Activated T-cell treated with anti-CD3 and anti-CD28 coated beads for 24 hours (primary cell): Measurements from ENCODE around the gene FAM53A.
"Not testable (repeated sequence)": the region's sequence is repeated elsewhere in the genome, so short reads cannot be mapped to it uniquely, and the experiment has no call there.

Experiments
- DNase-seq: peaks from one replicate; pipeline ENCODE4 v3.0.0-alpha.2; 2020; ENCODE audit warnings: low read depth

Gene FAM53A

GRCh38 chr4:1716065-1716945 lies 32.2 kb upstream of the FAM53A start:
- DNase-seq: no peak

DNA sequence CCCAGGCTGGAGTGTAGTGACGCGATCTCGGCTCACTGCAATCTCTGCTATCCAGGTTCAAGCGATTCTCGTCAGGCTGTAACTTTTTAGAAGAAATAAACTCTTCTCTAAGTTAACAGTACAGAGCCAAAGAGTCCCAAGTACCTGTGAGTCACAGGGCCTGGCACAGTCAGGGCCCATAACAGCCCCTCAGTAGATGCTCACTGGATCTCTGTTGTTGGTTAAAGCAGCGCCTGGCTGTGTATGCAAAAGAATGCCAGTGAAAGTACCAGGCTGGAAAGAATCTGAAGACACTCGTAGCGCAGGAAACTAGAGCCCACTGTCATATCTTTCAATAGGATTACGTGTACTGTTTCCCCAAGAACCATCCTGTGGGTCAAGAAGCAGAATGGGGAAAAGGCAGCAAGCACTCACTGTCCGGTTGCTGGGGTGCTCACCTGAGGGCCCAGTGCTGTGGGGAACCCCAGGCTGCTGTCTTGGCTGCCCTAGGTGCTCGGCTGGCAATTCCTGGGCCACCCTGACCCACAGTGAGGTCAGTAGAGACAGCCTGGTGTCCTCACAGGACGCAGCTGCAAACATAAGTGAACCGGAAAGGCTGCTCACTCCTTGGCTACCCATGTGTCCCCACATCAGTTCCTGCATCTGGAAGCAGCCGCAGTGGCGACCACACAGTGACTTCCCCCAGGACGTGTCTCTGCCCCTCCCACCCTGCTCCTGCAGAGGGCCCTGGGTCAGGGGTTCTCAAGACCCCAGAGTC lies 31.1 kb upstream of the FAM53A start:
- no peak for DNase-seq

DNA sequence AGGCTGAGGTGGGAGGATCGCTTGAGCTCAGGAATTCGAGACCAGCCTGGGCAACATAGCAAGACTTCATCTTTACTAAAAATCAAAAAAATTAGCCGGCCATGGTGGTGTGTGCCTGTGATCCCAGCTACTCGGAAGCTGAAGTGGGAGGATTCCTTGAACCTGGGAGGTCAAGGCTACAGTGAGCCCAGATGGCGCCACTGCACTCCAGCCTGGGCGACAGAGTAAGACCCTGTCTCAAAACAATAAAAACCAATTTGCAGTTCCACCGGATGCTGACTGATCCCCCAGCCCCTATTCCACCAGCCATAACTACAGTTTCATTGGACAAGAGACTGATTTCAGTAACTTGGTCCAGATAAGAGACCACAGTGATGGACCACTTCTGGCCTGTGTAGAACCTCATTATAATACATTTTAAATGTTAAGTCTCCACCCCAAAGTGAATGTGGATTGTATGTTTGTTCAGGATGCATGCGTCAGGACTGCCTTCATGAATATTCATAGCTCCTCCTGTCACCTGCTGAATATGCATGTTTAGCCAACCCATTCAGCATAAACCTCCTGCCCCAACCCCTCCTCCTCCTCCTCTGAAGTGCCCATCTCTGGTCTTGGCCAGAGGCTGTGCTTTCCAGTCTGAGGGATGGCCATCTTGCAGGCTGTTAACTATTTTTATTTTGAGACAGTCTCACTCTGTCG lies 30.3 kb upstream of the FAM53A start:
- no peak for DNase-seq

DNA sequence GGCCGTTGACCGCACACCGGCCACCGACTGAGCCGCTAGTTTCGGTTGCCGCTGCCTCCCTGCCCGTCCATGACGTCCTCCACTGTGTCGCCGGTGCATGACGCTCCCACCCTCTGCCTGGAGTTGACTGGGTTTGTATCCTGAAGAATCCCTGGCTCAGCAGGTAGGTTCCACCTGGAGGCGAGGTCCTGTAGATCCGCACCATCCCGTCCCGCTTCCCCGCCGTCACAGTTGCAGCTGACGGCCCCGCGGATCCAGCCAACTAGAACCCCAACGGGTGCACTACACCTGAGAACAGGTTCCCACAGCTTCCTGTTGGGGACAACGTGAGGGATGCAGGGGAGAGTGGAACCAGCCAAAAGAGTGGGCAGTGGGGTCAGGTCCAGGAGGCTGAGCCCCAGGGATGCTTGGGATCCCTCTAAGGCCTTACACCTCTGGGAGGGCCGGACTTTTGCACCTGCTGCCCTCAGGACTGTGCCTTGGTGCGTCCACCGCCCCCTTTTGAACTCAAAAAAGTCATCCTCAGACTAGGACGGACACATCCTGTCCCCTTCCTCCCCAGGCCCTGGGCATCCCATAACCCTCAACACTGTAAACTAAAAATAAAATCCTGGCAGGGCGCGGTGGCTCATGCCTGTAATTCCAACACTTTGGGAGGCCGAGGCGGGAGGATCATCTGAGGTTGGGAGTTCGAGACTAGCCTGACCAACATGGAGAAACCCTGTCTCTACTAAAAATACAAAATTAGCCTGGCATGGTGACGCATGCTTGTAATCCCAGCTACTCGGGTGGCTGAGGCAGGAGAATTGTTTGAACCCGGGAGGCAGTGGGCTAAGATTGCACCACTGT lies 29.1 kb upstream of the FAM53A start:
- no peak for DNase-seq

DNA sequence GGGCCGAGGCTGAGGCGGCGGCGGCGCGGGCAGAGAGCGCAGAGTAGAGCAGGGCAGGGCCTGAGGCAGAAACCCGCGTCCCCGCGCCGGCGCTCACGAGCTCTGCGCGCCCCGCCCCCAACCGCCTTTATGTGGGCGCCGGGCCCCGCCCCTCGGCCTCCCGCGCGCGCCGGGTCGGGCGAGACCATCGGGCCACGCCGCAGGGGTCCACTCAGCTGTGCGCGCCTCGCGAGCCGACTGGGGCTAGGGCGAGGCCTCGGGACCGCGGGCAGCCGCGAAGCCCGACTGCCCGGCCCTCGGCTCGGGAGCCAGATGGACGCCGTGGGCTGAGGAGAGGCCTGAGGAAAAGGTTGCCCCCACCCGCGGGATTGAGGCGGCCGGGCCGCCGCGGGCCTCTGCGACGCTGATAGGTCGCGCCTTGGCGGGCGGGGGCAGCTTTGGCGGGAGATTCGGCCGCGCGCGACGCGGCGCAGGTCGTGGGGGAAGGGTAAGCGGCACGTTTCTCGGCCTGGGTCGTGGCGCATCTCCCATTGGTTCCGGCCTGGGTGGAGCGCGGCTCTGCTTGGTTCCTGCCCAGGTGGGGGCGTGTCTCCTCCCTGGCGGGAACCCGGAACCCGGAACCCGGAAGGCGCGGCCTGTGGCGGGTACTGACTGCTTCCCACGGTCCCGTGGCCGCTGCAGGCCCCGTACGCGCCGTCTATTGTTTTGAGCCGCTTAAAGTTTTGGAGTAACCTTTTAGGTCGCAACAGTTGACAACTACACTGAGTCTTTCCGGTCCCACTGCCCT lies 28.3 kb upstream of the FAM53A start, which contains the start of gene SLBP:
TSS of gene SLBP (minus strand) at position 104 of the 787 bp plus-strand sequence. CDS start 131 bp downstream, outside the sequence.
- peak; percentile 99 for DNase-seq

- DNase-seq: no peak
Measured at GRCh38 chr4:1711571-1712215, 27.6 kb upstream of the FAM53A start.

DNA sequence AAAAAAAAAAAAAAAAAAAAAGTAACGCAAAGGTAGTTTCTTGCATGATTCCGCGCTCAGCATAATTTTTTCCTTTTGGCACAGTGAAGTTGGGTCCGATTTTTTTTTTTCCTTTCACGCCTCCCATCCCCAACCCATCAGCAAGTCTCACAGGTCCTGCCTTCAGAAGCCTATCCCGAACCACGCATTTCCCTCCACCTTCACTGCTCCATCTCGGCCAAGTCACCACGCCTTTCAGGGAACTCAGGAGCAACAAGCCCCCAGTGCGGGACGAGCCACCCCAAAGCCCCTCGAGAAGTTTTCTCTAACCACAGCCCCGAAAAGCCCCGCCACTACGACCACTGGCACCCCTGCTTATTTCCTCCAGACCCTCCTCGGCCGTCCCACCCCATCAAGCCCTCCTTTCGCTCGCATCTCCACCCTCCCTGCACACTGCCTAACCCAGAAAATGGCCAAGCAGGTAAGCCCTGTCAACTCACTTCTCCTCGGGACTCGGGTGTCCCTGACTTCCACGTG lies 27.0 kb upstream of the FAM53A start:
- DNase-seq: no peak

- no peak for DNase-seq
Measured at GRCh38 chr4:1708581-1708980, 24.5 kb upstream of the FAM53A start.

GRCh38 chr4:1706358-1706757 lies 22.2 kb upstream of the FAM53A start:
- no peak for DNase-seq

DNA sequence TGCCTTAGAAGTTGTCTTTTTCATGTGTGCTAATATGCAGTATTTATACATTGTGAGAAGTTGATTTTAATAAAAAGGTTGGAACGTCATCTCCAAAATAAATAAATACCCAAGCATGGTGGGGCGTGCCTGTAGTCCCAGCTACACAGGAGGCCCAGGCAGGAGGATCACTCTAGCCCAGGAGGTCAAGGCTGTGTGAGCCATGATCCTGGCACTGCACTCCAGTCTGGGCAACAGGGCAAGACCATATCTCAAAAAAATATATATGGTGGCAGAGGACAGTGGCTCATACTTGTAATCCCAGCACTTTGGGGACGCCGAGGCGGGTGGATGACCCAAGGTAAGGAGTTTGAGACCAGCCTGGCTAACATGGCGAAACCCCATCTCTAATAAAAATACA lies 21.6 kb upstream of the FAM53A start:
- no peak for DNase-seq

- no peak for DNase-seq
Measured at GRCh38 chr4:1703867-1704266, 19.8 kb upstream of the FAM53A start.

DNA sequence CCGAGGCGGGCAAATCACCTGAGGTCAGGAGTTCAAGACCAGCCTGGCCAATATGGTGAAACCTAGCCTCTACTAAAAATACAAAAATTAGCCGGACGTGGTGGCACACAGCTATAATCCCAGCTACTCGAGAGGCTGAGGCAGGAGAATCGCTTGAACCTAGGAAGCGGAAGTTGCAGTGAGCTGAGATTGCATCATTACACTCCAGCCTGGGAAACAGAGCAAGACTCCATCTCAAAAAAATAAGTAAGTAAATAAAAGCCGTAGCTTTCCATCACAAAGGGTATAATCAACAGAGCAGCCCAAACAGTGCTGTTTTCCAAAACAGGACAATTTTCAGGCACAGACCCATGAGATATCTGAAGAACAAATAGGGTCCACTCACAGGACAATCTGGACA lies 17.6 kb upstream of the FAM53A start:
- DNase-seq: not testable (repeated sequence)

- no peak for DNase-seq
Measured at GRCh38 chr4:1695913-1696312, 11.8 kb upstream of the FAM53A start.

DNA sequence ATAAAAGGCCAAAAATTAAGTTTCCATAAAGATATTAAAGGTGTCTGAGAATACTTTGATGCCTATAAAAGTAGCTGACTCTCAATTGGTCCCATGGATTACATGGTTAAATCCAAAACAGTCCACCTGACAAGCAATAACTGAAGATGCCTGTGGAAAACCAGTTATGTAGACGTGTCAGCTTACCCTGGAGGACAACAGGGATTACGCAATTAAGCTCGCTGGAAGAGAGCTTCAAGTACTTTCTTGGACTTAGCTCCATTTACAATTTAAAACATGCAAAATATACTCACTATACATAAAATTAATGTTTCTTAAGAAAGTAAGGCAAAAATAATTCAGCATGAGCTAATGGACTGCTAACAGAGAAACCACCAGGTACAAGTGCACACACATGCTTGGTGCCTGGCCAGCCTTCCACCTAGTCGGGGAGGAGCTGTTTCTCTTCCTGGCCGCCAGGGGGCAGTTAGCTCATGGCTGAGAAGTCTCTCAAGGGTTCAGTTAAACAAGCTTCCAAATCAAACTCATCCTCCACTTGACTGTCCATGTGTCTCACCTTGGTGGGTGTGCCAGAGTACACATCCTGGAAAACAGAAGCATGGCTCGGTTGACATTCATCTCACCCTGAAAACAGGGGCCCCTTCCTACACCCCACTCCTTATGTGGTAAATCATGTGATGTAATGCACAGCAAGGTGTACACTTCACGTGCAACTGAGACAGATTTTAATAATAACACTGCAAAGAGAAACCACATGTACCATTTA lies 9.2 kb upstream of the FAM53A start:
- DNase-seq: peak; percentile 65

DNA sequence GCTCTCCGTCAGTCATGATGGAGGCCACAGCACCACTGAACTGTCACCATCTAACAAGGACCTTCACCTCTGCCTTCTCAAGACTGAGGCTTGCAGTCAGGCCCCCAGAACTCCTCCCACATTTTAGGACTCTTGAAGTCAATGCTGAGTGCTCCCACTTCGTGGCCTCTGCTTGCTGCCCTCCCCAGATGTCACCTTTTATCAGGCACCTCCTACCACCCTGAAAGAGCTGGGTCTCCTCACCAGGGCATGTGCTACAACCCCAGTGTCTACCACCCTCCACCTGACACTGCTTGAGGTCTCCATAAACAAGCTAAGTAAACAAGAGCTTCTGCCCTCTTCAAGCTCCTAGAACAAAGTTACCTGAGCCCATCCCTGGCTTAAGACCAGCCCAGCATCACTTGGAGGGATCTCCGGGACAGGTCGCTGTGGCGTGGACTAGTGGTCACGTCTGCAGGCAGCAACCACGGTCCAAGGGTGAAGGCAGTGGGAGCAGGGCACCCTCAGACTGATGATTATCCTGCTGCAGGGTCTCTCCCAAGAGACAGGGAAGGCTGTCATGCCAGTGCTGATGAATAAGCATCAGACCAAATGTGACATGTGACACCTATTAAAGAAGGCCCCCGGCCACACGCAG lies 7.7 kb upstream of the FAM53A start:
- no peak for DNase-seq

GRCh38 chr4:1690698-1691097 lies 6.6 kb upstream of the FAM53A start:
- DNase-seq: no peak

DNA sequence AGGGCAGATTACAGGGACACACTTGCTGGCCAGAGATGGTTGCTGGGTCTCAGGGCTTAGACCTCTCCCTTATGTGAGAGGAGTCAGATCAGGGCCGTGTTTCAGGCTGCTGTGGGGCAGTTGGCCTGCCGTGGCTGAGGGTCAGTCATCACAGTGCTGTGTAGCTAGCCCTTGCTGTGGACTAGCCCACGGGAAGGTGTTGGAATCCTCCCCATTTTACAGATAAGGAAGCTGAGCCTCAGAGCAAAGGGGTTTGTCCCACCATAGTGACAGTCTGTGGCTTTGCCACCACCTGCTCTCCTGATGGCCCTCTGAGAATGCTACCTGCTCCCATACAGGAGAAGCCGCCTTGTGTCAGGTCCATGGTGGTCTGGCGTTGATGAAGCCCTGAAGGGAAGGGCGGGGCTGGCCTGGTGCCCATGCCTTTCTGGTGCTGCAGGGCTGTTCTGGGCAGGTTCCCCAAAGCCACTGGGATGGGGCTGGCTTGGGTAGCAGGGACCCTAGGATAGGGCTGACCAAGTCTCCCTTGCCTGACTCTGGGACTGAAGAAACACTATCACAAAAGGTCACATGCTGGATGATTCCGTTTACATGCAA lies 2.4 kb upstream of the FAM53A start:
- DNase-seq: no peak
